GM12864 (cell line): ENCODE data around the gene BMP2K.

Source experiments
- DNase-seq: peaks from one replicate; pipeline ENCODE4 v3.0.0-alpha.2; 2011; ENCODE audit warnings: low read depth
- H3K4me3 ChIP-seq: 2 replicates; pipeline ENCODE4 v1.5.1; 2011; ENCODE audit warnings: mild to moderate bottlenecking, low read depth, low read length, control low read depth
- CTCF ChIP-seq: IDR thresholded peaks from 2 replicates; pipeline ENCODE4 v1.5.1; 2011; ENCODE audit warnings: low read depth, mild to moderate bottlenecking, moderate library complexity, low read length, control low read depth, inconsistent platforms; ENCODE audit errors: missing control alignments

The BMP2K gene

GRCh38 chr4:78939667-78940008, 163.5 kb downstream of the BMP2K start:
- no peak for DNase-seq
- TF ChIP-seq CTCF: no peak
- peak overlapping the region; percentile 52 for H3K4me3 ChIP-seq

- H3K4me3 ChIP-seq: no peak overlapping the region
- TF ChIP-seq CTCF: no peak
- no peak for DNase-seq
Observed at GRCh38 chr4:78940752-78941151, 164.6 kb downstream of the BMP2K start.

- no peak for DNase-seq
- TF ChIP-seq CTCF: no peak
- H3K4me3 ChIP-seq: no peak overlapping the region
Observed at GRCh38 chr4:78944381-78944780, 168.2 kb downstream of the BMP2K start.

GRCh38 chr4:78945651-78946179, 169.6 kb downstream of the BMP2K start:
- H3K4me3 ChIP-seq: no peak overlapping the region
- DNase-seq: no peak
- TF ChIP-seq CTCF: no peak

- no peak for TF ChIP-seq CTCF
- no peak for DNase-seq
- no peak overlapping the region for H3K4me3 ChIP-seq
Observed at GRCh38 chr4:78949735-78950134, 173.6 kb downstream of the BMP2K start.

- peak; percentile 52 for TF ChIP-seq CTCF
- no peak overlapping the region for H3K4me3 ChIP-seq
- no peak for DNase-seq
Observed at GRCh38 chr4:78951862-78952472, 175.8 kb downstream of the BMP2K start.

- TF ChIP-seq CTCF: no peak
Observed at GRCh38 chr4:78953231-78953630, 177.1 kb downstream of the BMP2K start.

More at GRCh38 chr4:78953231-78953630, 177.1 kb downstream of the BMP2K start:
- no peak for DNase-seq
- H3K4me3 ChIP-seq: no peak overlapping the region
